Transverse colon (tissue), 4 donors: Measurements from ENCODE around the gene DHRS3. TPM values are rescaled to one million over a fixed set of nuclear protein-coding genes. Genes with fewer than 3 reads are reported as not detected.

ENCODE experiments used
- DNase-seq: peaks from one replicate; pipeline ENCODE4 v3.0.0-alpha.2; 2019
- H3K27ac ChIP-seq, 4 donors: fragments of 200-600 bp; sonication (generic); 2 replicates each; pipeline ENCODE4 v1.5.1; 2016 to 2018; ENCODE audit warnings: inconsistent platforms in 4 of 4
- H3K27me3 ChIP-seq: fragments of 200-600 bp; sonication (generic); 2 replicates; pipeline ENCODE4 v1.5.1; 2017; ENCODE audit warnings: inconsistent platforms
- H3K36me3 ChIP-seq, 4 donors: fragments of 200-600 bp; sonication (generic); 2 replicates each; pipeline ENCODE4 v1.5.1; 2017 to 2019; ENCODE audit warnings: inconsistent platforms in 4 of 4
- H3K4me1 ChIP-seq, 4 donors: fragments of 200-600 bp; sonication (generic); 2 replicates each; pipeline ENCODE4 v1.5.1; 2017 to 2020; ENCODE audit warnings: inconsistent platforms in 4 of 4
- H3K4me3 ChIP-seq, 4 donors: fragments of 200-600 bp; sonication (generic); 1 replicate in 1 of 4; 2 replicates in 3 of 4; pipeline versions ENCODE4 v1.5.1 to v1.6.1; 2017 to 2019; ENCODE audit warnings: inconsistent platforms in 4 of 4
- H3K9me3 ChIP-seq, 2 donors: fragments of 200-600 bp; sonication (generic); 2 replicates each; pipeline ENCODE4 v1.5.1; 2017 to 2019; ENCODE audit warnings: inconsistent platforms in 2 of 2
- CTCF ChIP-seq, 5 experiments: fragments of 200-600 bp in 3 of 5; fragments of 450-650 bp in 2 of 5; sonication (generic) in 3 of 5; IDR thresholded peaks; 1 replicate in 2 of 5; 2 replicates in 3 of 5; pipeline ENCODE4 v1.5.1; 2016 to 2017; ENCODE audit warnings: antibody characterized with exemption in 5 of 5, inconsistent platforms in 3 of 5, mild to moderate bottlenecking in 2 of 5, moderate library complexity in 1 of 5
- EP300 ChIP-seq: sonication (generic); formaldehyde crosslinking; IDR thresholded peaks from one replicate; pipeline ENCODE4 v1.6.1; 2017; ENCODE audit warnings: antibody characterized with exemption, low read depth
- POLR2A ChIP-seq: fragments of 450-650 bp; IDR thresholded peaks from one replicate; pipeline ENCODE4 v1.6.1; 2016; ENCODE audit warnings: antibody characterized with exemption, mild to moderate bottlenecking, moderate library complexity
- POLR2AphosphoS5 ChIP-seq, 3 donors: sonication (generic); formaldehyde crosslinking; IDR thresholded peaks; one replicate each; pipeline ENCODE4 v1.6.1; 2016; ENCODE audit warnings: antibody characterized with exemption in 3 of 3
- WGBS, 2 donors: methylation state at CpG; one replicate each; pipeline ENCODE4 v1.1.5; 2018; ENCODE audit warnings: low coverage in 1 of 2; 5-methylcytosine and 5-hydroxymethylcytosine counted together
- in situ Hi-C, 4 donors: fragments of 200-750 bp; cut with MboI; loops; one replicate each; pipeline versions ENCODE4 v1.15.0 to v1.15.1; 2017; ENCODE audit warnings: low sequenced_read_pairs in 3 of 4, low pct_ligation_motif_present in 1 of 4, low pct_unique_long_range_greater_than_20kb in 1 of 4
- intact Hi-C: fragments of 100-400 bp; cut with DNase I; formaldehyde crosslinking; loops from one replicate; pipeline ENCODE4 v1.15.1; 2023; ENCODE audit warnings: low total_unique reads
- total RNA-seq, 4 donors: library from RNA; depleted of rRNA; stranded (reverse); fragments of >200 nt; gene quantifications; one replicate each; pipeline ENCODE4 v1.1.0, GENCODE V29; 2016

DHRS3 gene
- total RNA-seq, 4 donors from 2014 or later: 55.3 to 122 (median 103) TPM

GRCh38 chr1:12588695-12589094, 29.3 kb downstream of the DHRS3 start:
- WGBS, 2 donors: 84% methylated on average over 8 of the region's 8 CpGs; no CpG with 5 or more reads in 1 of the 2 donors
- no peak for DNase-seq
- no peaks in the 10 kb centered on the region for H3K9me3 ChIP-seq
- H3K36me3 ChIP-seq: no peaks in the 10 kb centered on the region
- no peak overlapping the region for H3K27ac ChIP-seq
- no peak overlapping the region for H3K4me3 ChIP-seq
- in situ Hi-C loops: no loop called here
- intact Hi-C loops: no loop called here
- H3K4me1 ChIP-seq: peaks cover 0 to 14% (median 4%) of the 10 kb centered on the region in 4 donors
- TF ChIP-seq EP300 (no peak), POLR2AphosphoS5 (IDR thresholded peaks at IDR 0.05) (no peak), CTCF (IDR thresholded peaks at IDR 0.05) (no peak), POLR2A (no peak)
- no peaks in the 10 kb centered on the region for H3K27me3 ChIP-seq

GRCh38 chr1:12587981-12588640, 29.9 kb downstream of the DHRS3 start:
- no peaks in the 10 kb centered on the region for H3K9me3 ChIP-seq
- no peak for TF ChIP-seq CTCF (IDR thresholded peaks at IDR 0.05)
- no peak for TF ChIP-seq POLR2AphosphoS5 (IDR thresholded peaks at IDR 0.05)
- no peak for TF ChIP-seq POLR2A
- TF ChIP-seq EP300: no peak
- in situ Hi-C loops (no loop called here), intact Hi-C loops (loop anchor here (1.0 kb wide), 1 partner anchor 15 kb away; no protein-coding TSS in a partner anchor)
- WGBS, 2 donors: 86% methylated on average over 7 of the region's 7 CpGs; no CpG with 5 or more reads in 1 of the 2 donors
- no peak for DNase-seq
- H3K4me1 ChIP-seq: peaks cover 0 to 8% (median 1%) of the 10 kb centered on the region in 4 donors
- H3K27me3 ChIP-seq: no peaks in the 10 kb centered on the region
- no peak overlapping the region for H3K4me3 ChIP-seq
- no peak overlapping the region for H3K27ac ChIP-seq
- H3K36me3 ChIP-seq: no peaks in the 10 kb centered on the region

- no peak overlapping the region for H3K27ac ChIP-seq
- H3K9me3 ChIP-seq: no peaks in the 10 kb centered on the region
- intact Hi-C loops: no loop called here
- H3K36me3 ChIP-seq: no peaks in the 10 kb centered on the region
- H3K4me3 ChIP-seq: no peak overlapping the region
- DNase-seq: no peak
- TF ChIP-seq CTCF (IDR thresholded peaks at IDR 0.05): no peak
- TF ChIP-seq POLR2AphosphoS5 (IDR thresholded peaks at IDR 0.05): no peak
- H3K4me1 ChIP-seq: peaks cover 0 to 3% (median 0%) of the 10 kb centered on the region in 4 donors
- no peaks in the 10 kb centered on the region for H3K27me3 ChIP-seq
- in situ Hi-C loops: no loop called here
- 73 to 88% methylated on average over 14 to 19 of the region's 19 CpGs for WGBS, 2 donors
Observed at GRCh38 chr1:12585951-12586942, 31.8 kb downstream of the DHRS3 start.

- Histone ChIP-seq H3K4me3 (no peak overlapping the region), H3K9me3 (no peaks in the 10 kb centered on the region), H3K36me3 (no peaks in the 10 kb centered on the region), H3K4me1 (no peaks in the 10 kb centered on the region), H3K27ac (no peak overlapping the region), H3K27me3 (no peaks in the 10 kb centered on the region)
- no peak for DNase-seq
- intact Hi-C loops: no loop called here
- in situ Hi-C loops: no loop called here
- TF ChIP-seq CTCF (IDR thresholded peaks at IDR 0.05): no peak
- TF ChIP-seq POLR2AphosphoS5 (IDR thresholded peaks at IDR 0.05): no peak
- TF ChIP-seq POLR2A: no peak
- no peak for TF ChIP-seq EP300
- 89% methylated on average over 10 of the region's 10 CpGs; no CpG with 5 or more reads in 1 of the 2 donors for WGBS, 2 donors
Observed at GRCh38 chr1:12585536-12585935, 32.5 kb downstream of the DHRS3 start.
